OCI-LY1 (cell line): ENCODE measurements around the gene MPP4.

Experiments used
- H2AFZ ChIP-seq: fragments of 200-600 bp; sonication (generic), shearing (Covaris generic); 2 replicates; pipeline ENCODE4 v1.6.0; 2014; ENCODE audit warnings: antibody characterized with exemption, mild to moderate bottlenecking, low read length
- H3F3A ChIP-seq: fragments of 200-600 bp; sonication (generic), shearing (Covaris generic); 2 replicates; pipeline ENCODE4 v1.6.0; 2014; ENCODE audit warnings: mild to moderate bottlenecking, antibody characterized with exemption, low read length, moderate library complexity; ENCODE audit not compliant: insufficient read depth
- H3K27ac ChIP-seq: fragments of 200-600 bp; sonication (generic); 2 replicates; pipeline ENCODE4 v1.5.1; 2014; ENCODE audit warnings: low read length, mixed run types, mild to moderate bottlenecking, low read depth; ENCODE audit not compliant: poor library complexity, severe bottlenecking
- H3K27me3 ChIP-seq: fragments of 200-600 bp; sonication (generic); 2 replicates; pipeline ENCODE4 v1.6.0; 2014; ENCODE audit warnings: antibody characterized with exemption, mild to moderate bottlenecking, low read length, moderate library complexity; ENCODE audit not compliant: insufficient read depth
- H3K36me3 ChIP-seq: fragments of 200-600 bp; sonication (generic); 2 replicates; pipeline ENCODE4 v1.6.1; 2014; ENCODE audit warnings: mild to moderate bottlenecking, antibody characterized with exemption, low read length, moderate library complexity, mixed read lengths; ENCODE audit not compliant: insufficient read depth
- H3K4me1 ChIP-seq: fragments of 200-600 bp; sonication (generic); 2 replicates; pipeline ENCODE4 v1.5.1; 2014; ENCODE audit warnings: mild to moderate bottlenecking, low read length, moderate library complexity; ENCODE audit not compliant: insufficient read depth, severe bottlenecking
- H3K4me2 ChIP-seq: fragments of 200-600 bp; sonication (generic), shearing (Covaris generic); 2 replicates; pipeline ENCODE4 v1.6.1; 2014; ENCODE audit warnings: low read length
- H3K4me3 ChIP-seq: fragments of 200-600 bp; sonication (generic); 2 replicates; pipeline ENCODE4 v1.5.1; 2014; ENCODE audit warnings: low read length, low read depth, mild to moderate bottlenecking, mixed read lengths; ENCODE audit not compliant: poor library complexity, severe bottlenecking
- H3K79me2 ChIP-seq: fragments of 200-600 bp; shearing (Covaris generic); 2 replicates; pipeline ENCODE4 v1.6.1; 2016; ENCODE audit warnings: mixed run types, low read length, mixed read lengths; ENCODE audit not compliant: insufficient read depth
- H3K9ac ChIP-seq: fragments of 200-600 bp; sonication (generic), shearing (Covaris generic); 2 replicates; pipeline ENCODE4 v1.6.1; 2014; ENCODE audit warnings: mild to moderate bottlenecking, low read length, mixed read lengths
- H3K9me2 ChIP-seq: fragments of 200-600 bp; sonication (generic), shearing (Covaris generic); 2 replicates; pipeline ENCODE4 v1.6.1; 2014; ENCODE audit warnings: low read depth, mild to moderate bottlenecking, low read length, mixed read lengths
- H3K9me3 ChIP-seq: fragments of 200-600 bp; shearing (Covaris generic); 2 replicates; pipeline ENCODE4 v1.6.1; 2014; ENCODE audit warnings: low read length, mixed read lengths
- H4K20me1 ChIP-seq: fragments of 200-600 bp; sonication (generic), shearing (Covaris generic); 2 replicates; pipeline ENCODE4 v1.6.0; 2016; ENCODE audit warnings: mild to moderate bottlenecking, low read length; ENCODE audit not compliant: insufficient read depth
- EZH2 ChIP-seq: fragments of 200-600 bp; sonication (generic), shearing (Covaris generic); IDR thresholded peaks from 2 replicates; pipeline ENCODE4 v1.8.0; 2017; ENCODE audit warnings: borderline replicate concordance, mixed run types, mild to moderate bottlenecking, antibody characterized with exemption, low read length, moderate library complexity, mixed read lengths
- TF ChIP-seq, protein P1 (sequence below): fragments of 200-600 bp; sonication (generic), shearing (Covaris generic); IDR thresholded peaks from 2 replicates; pipeline ENCODE4 v1.5.1; 2017; ENCODE audit warnings: mild to moderate bottlenecking, antibody characterized with exemption, low read length, moderate library complexity, mixed read lengths

Gene MPP4

GRCh38 chr2:201656102-201656501, 42.3 kb downstream of the MPP4 start:
- no peak overlapping the region for H3K27ac ChIP-seq
- no peak overlapping the region for H3K4me3 ChIP-seq
- no peaks in the 10 kb centered on the region for H3K9me2 ChIP-seq
- H3K9ac ChIP-seq, result no peak overlapping the region
- no peaks in the 10 kb centered on the region for H3K9me3 ChIP-seq
- H3K79me2 ChIP-seq, result no peaks in the 10 kb centered on the region
- no peaks in the 10 kb centered on the region for H3K4me1 ChIP-seq
- H3K27me3 ChIP-seq, result no peaks in the 10 kb centered on the region
- H4K20me1 ChIP-seq, result no peaks in the 10 kb centered on the region
- no peak overlapping the region for H2AFZ ChIP-seq
- H3F3A ChIP-seq, result no peaks in the 10 kb centered on the region
- no peak overlapping the region for H3K4me2 ChIP-seq
- TF ChIP-seq, protein P1, sequence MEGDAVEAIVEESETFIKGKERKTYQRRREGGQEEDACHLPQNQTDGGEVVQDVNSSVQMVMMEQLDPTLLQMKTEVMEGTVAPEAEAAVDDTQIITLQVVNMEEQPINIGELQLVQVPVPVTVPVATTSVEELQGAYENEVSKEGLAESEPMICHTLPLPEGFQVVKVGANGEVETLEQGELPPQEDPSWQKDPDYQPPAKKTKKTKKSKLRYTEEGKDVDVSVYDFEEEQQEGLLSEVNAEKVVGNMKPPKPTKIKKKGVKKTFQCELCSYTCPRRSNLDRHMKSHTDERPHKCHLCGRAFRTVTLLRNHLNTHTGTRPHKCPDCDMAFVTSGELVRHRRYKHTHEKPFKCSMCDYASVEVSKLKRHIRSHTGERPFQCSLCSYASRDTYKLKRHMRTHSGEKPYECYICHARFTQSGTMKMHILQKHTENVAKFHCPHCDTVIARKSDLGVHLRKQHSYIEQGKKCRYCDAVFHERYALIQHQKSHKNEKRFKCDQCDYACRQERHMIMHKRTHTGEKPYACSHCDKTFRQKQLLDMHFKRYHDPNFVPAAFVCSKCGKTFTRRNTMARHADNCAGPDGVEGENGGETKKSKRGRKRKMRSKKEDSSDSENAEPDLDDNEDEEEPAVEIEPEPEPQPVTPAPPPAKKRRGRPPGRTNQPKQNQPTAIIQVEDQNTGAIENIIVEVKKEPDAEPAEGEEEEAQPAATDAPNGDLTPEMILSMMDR, result no peak
- no peak for TF ChIP-seq EZH2
- no peaks in the 10 kb centered on the region for H3K36me3 ChIP-seq

DNA sequence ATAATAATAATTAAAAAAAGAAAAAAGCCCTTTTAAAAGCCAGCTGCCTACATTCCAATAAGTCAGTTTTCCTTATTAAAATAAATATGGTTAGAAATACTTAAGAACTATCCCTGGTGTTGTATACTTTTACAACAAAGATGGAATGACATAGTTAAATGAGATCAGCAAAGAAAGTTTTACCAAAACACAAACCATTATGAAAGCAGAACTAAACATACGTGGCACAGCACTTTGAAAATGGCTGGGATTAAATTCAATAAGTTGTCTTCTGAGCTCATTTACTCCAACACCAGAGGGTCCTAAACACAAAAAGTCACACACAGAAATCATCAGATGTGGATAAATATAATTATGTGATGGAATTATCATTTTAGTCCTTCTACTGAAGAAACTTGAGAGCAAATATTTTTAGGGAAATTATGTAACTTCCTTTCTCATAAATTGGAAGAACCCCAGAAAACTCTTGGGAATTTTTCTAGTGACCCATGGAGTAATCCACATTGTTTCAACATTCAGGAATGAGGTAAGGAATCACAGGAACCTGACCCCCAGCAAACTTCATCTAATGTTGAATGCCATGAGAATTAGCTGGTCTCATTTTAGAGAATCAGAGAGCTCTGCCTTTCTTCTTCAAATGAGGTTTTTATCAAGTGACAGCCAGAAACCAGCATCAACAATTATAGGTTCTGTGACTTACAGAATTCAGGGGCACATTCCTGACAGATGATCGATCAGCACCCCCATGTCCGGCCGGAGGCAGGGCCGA, 43.6 kb downstream of the MPP4 start:
- TF ChIP-seq, protein P1, result no peak
- no peak for TF ChIP-seq EZH2
- Histone ChIP-seq H3K27ac (no peak overlapping the region), H3F3A (no peaks in the 10 kb centered on the region), H3K9me2 (no peaks in the 10 kb centered on the region), H3K79me2 (no peaks in the 10 kb centered on the region), H4K20me1 (no peaks in the 10 kb centered on the region), H3K4me3 (no peak overlapping the region), H3K36me3 (no peaks in the 10 kb centered on the region), H3K9ac (no peak overlapping the region), H3K9me3 (no peaks in the 10 kb centered on the region), H2AFZ (no peak overlapping the region), H3K4me2 (no peak overlapping the region), H3K4me1 (no peaks in the 10 kb centered on the region), H3K27me3 (no peaks in the 10 kb centered on the region)

- H2AFZ ChIP-seq, result no peak overlapping the region
- H3F3A ChIP-seq, result no peaks in the 10 kb centered on the region
- H3K27ac ChIP-seq, result no peak overlapping the region
- H3K4me2 ChIP-seq, result no peak overlapping the region
- no peak overlapping the region for H3K4me3 ChIP-seq
- TF ChIP-seq EZH2, result no peak
- TF ChIP-seq, protein P1, result no peak
- no peaks in the 10 kb centered on the region for H4K20me1 ChIP-seq
- H3K4me1 ChIP-seq, result no peaks in the 10 kb centered on the region
- no peaks in the 10 kb centered on the region for H3K79me2 ChIP-seq
- H3K9me2 ChIP-seq, result no peaks in the 10 kb centered on the region
- no peaks in the 10 kb centered on the region for H3K9me3 ChIP-seq
- H3K9ac ChIP-seq, result no peak overlapping the region
- no peaks in the 10 kb centered on the region for H3K27me3 ChIP-seq
- no peaks in the 10 kb centered on the region for H3K36me3 ChIP-seq
Measured at GRCh38 chr2:201653221-201653620, 45.2 kb downstream of the MPP4 start.
